Measurements from ENCODE around the gene PCSK6.

DNA sequence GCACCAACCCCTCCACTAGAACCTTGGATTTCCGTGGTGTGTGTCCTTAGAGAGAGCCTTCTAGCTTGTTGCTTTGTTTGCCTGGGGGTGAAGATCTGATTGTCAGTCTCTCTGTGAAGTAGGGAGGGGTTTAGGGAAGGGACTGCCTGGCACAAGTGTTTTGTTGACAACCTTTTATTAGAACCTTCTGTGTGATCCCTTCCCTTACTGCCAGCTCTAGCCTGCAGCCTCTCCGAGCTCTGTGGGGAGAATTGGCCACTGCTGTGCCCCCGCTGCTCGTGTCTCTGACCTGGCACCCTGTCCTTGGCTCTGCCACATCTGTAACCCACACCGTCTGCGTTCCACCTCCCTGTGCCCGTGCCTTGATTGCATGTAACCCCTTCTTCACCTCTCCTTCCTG lies 30.9 kb upstream of the PCSK6 start:
- TF ChIP-seq, protein P1, sequence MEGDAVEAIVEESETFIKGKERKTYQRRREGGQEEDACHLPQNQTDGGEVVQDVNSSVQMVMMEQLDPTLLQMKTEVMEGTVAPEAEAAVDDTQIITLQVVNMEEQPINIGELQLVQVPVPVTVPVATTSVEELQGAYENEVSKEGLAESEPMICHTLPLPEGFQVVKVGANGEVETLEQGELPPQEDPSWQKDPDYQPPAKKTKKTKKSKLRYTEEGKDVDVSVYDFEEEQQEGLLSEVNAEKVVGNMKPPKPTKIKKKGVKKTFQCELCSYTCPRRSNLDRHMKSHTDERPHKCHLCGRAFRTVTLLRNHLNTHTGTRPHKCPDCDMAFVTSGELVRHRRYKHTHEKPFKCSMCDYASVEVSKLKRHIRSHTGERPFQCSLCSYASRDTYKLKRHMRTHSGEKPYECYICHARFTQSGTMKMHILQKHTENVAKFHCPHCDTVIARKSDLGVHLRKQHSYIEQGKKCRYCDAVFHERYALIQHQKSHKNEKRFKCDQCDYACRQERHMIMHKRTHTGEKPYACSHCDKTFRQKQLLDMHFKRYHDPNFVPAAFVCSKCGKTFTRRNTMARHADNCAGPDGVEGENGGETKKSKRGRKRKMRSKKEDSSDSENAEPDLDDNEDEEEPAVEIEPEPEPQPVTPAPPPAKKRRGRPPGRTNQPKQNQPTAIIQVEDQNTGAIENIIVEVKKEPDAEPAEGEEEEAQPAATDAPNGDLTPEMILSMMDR (IDR thresholded peaks at IDR 0.05; ENCODE audit: insufficient read depth, low read length): no peak
- no peak for TF ChIP-seq POLR2AphosphoS5 (IDR thresholded peaks at IDR 0.05; ENCODE audit: low read depth)

Measured in HL-60 (cell line).